ENCODE measurements around the gene SGMS1. TPM values are rescaled to one million over a fixed set of nuclear protein-coding genes. Genes with fewer than 3 reads are reported as not detected.
"Not testable (repeated sequence)": the region's sequence is repeated elsewhere in the genome, so short reads cannot be mapped to it uniquely, and the experiment has no call there.

Gene SGMS1
- total RNA-seq, 1 donor from 2014 or later, result 9.2 TPM

DNA sequence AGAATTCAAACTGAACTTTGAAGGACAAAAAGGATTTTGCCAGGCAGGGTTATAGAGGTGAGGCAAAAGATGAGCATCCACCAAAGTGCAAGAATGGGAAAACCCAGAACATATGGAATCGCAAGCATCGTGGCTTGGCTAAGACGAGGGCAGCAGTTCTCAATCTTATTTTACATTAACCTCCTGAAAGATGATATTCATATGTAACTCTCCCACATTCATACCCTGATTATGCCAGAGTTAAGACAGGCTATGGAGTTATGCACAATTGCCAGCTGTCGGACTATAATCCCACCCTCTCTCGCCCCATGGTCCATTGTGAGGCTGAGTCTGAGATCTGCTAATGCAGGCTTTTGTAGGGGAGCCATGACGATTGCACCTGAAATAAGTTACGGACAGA is 351.2 kb downstream of the SGMS1 start:
- no peaks in the 10 kb centered on the region for H3K4me1 ChIP-seq
- peaks cover 6% of the 10 kb centered on the region for H3K27me3 ChIP-seq
- no peaks in the 10 kb centered on the region for H3K79me2 ChIP-seq (ENCODE audit: low read depth)
- no peaks in the 10 kb centered on the region for H3K36me3 ChIP-seq
- no peak overlapping the region for H3K27ac ChIP-seq
- H2AFZ ChIP-seq (replicated peaks), result no peak overlapping the region
- DNase-seq (ENCODE audit: low spot score), result no peak
- H3K9ac ChIP-seq, result no peak overlapping the region
- no peaks in the 10 kb centered on the region for H3F3A ChIP-seq (ENCODE audit: low read depth)
- Mint-ChIP-seq H3K9me3 (no peaks in the 10 kb centered on the region), H3K4me3 (no peak overlapping the region), H3K27ac (no peak overlapping the region), H3K4me1 (no peaks in the 10 kb centered on the region), H3K36me3 (no peaks in the 10 kb centered on the region), H3K27me3 (ENCODE audit: insufficient read depth, low read depth) (no peaks in the 10 kb centered on the region)
- TF ChIP-seq EZH2 (IDR thresholded peaks at IDR 0.05) (no peak), EZH2phosphoT487 (IDR thresholded peaks at IDR 0.05) (no peak), CTCF (IDR thresholded peaks at IDR 0.05) (no peak)
- H3K4me2 ChIP-seq, result no peak overlapping the region
- H3K9me3 ChIP-seq (ENCODE audit: low read depth), result no peaks in the 10 kb centered on the region
- H3K4me3 ChIP-seq, result no peak overlapping the region
- no peaks in the 10 kb centered on the region for H4K20me1 ChIP-seq (ENCODE audit: low read depth)

- no peaks in the 10 kb centered on the region for H3K36me3 ChIP-seq
- no peak overlapping the region for H3K27ac Mint-ChIP-seq
- H3K4me2 ChIP-seq, result no peak overlapping the region
- H3K4me3 Mint-ChIP-seq, result no peak overlapping the region
- H3K27me3 ChIP-seq, result peaks cover under 1% of the 10 kb centered on the region
- H3K36me3 Mint-ChIP-seq, result no peaks in the 10 kb centered on the region
- no peak overlapping the region for H2AFZ ChIP-seq (replicated peaks)
- no peaks in the 10 kb centered on the region for H4K20me1 ChIP-seq (ENCODE audit: low read depth)
- H3K9me3 ChIP-seq (ENCODE audit: low read depth), result no peaks in the 10 kb centered on the region
- no peak overlapping the region for H3K9ac ChIP-seq
- H3K4me1 Mint-ChIP-seq, result no peaks in the 10 kb centered on the region
- DNase-seq (ENCODE audit: low spot score), result no peak
- no peak overlapping the region for H3K4me3 ChIP-seq
- H3K9me3 Mint-ChIP-seq, result no peaks in the 10 kb centered on the region
- no peaks in the 10 kb centered on the region for H3K79me2 ChIP-seq (ENCODE audit: low read depth)
- no peaks in the 10 kb centered on the region for H3K27me3 Mint-ChIP-seq (ENCODE audit: insufficient read depth, low read depth)
- no peaks in the 10 kb centered on the region for H3K4me1 ChIP-seq
- no peak overlapping the region for H3K27ac ChIP-seq
- H3F3A ChIP-seq (ENCODE audit: low read depth), result no peaks in the 10 kb centered on the region
- no peak for TF ChIP-seq EZH2 (IDR thresholded peaks at IDR 0.05)
- no peak for TF ChIP-seq CTCF (IDR thresholded peaks at IDR 0.05)
- TF ChIP-seq EZH2phosphoT487 (IDR thresholded peaks at IDR 0.05), result no peak
Observed at GRCh38 chr10:50271564-50272250, 352.0 kb downstream of the SGMS1 start.

GRCh38 chr10:50267877-50268276 is 355.9 kb downstream of the SGMS1 start:
- H3K4me1 ChIP-seq; H3K9me3 Mint-ChIP-seq; H3K4me1 Mint-ChIP-seq; H3K4me3 Mint-ChIP-seq; H3K27ac Mint-ChIP-seq; H3K36me3 ChIP-seq; H3K27me3 ChIP-seq; H3K9ac ChIP-seq; H3K27me3 Mint-ChIP-seq (ENCODE audit: insufficient read depth, low read depth); H3K4me3 ChIP-seq; H3K27ac ChIP-seq; H3F3A ChIP-seq (ENCODE audit: low read depth); DNase-seq (ENCODE audit: low spot score); H3K4me2 ChIP-seq; H2AFZ ChIP-seq (replicated peaks); H3K36me3 Mint-ChIP-seq; H4K20me1 ChIP-seq (ENCODE audit: low read depth); H3K9me3 ChIP-seq (ENCODE audit: low read depth); H3K79me2 ChIP-seq (ENCODE audit: low read depth): not testable (repeated sequence)

- not testable (repeated sequence) for DNase-seq (ENCODE audit: low spot score); H3K9ac ChIP-seq; H2AFZ ChIP-seq (replicated peaks); H3K27ac ChIP-seq; H3K4me1 Mint-ChIP-seq; H3K27me3 Mint-ChIP-seq (ENCODE audit: insufficient read depth, low read depth); H3K27me3 ChIP-seq; H3K27ac Mint-ChIP-seq; H3K4me2 ChIP-seq; H3K4me3 ChIP-seq; H3K79me2 ChIP-seq (ENCODE audit: low read depth); H4K20me1 ChIP-seq (ENCODE audit: low read depth); H3K36me3 ChIP-seq; H3K4me3 Mint-ChIP-seq; H3K4me1 ChIP-seq; H3K36me3 Mint-ChIP-seq; H3F3A ChIP-seq (ENCODE audit: low read depth); H3K9me3 ChIP-seq (ENCODE audit: low read depth)
- H3K9me3 Mint-ChIP-seq, result peaks cover 14% of the 10 kb centered on the region
Observed at GRCh38 chr10:50262625-50263024, 361.1 kb downstream of the SGMS1 start.

All from neural progenitor cell (in vitro differentiated cells).